MM.1S (cell line): ENCODE results near the gene SART3.

ENCODE experiments used
- CTCF ChIP-seq: fragments of 300-600 bp; sonication (generic); IDR thresholded peaks from 2 replicates; pipeline ENCODE4 v1.5.1; 2016; ENCODE audit warnings: antibody characterized with exemption, low read length, mixed read lengths
- EZH2 ChIP-seq: fragments of 300-600 bp; sonication (generic); optimal IDR thresholded peaks from 2 replicates; pipeline ENCODE3; 2017; ENCODE audit warnings: low read depth, mild to moderate bottlenecking, antibody characterized with exemption, low read length, mixed read lengths
- EZH2phosphoT487 ChIP-seq: fragments of 300-600 bp; sonication (generic); IDR thresholded peaks from 2 replicates; pipeline ENCODE4 v1.6.1; 2018; ENCODE audit warnings: antibody characterized with exemption, low read length

- no peak for TF ChIP-seq CTCF
- TF ChIP-seq EZH2 = no peak
- no peak for TF ChIP-seq EZH2phosphoT487
Measured at GRCh38 chr12:108580531-108580930, 19.6 kb upstream of the SART3 start.
